Caco-2 (cell line): ENCODE data around the gene FAM174A. TPM values are rescaled to one million over a fixed set of nuclear protein-coding genes. Genes with fewer than 3 reads are reported as not detected.

ENCODE experiments used
- BruUV-seq: library from RNA; stranded (reverse); fragments of 400-500 nt; replicated peaks from 2 replicates; lab custom pipeline; 2021; lab: Mats Ljungman, UMichigan
- CTCF ChIA-PET: fragments of 300-600 bp; sonication (Branson Sonifier 250); formaldehyde crosslinking; loops from one replicate; lab custom pipeline; 2022; ENCODE audit warnings: antibody characterized with exemption; lab: Charles Lee
- POLR2A ChIA-PET: fragments of 300-600 bp; sonication (Branson Sonifier 250); formaldehyde crosslinking; loops from one replicate; lab custom pipeline; 2022; ENCODE audit warnings: antibody characterized with exemption; lab: Charles Lee
- DNase-seq, 2 experiments: peaks; one replicate each; pipeline versions ENCODE4 v3.0.0 to v3.0.0-alpha.2; 2020 to 2022
- H3K27me3 ChIP-seq: replicated peaks from 2 replicates; pipeline ENCODE4 v1.6.0; 2011; ENCODE audit warnings: low read length; ENCODE audit not compliant: control insufficient read depth, insufficient read depth
- H3K36me3 ChIP-seq: 2 replicates; pipeline ENCODE4 v1.5.1; 2011; ENCODE audit warnings: low read length; ENCODE audit not compliant: control insufficient read depth, insufficient read depth
- H3K4me1 ChIP-seq: fragments of 250-450 bp; sonication (Bioruptor Pico); 2 replicates; pipeline ENCODE4 v1.5.1; 2020; ENCODE audit warnings: mild to moderate bottlenecking
- H3K4me3 ChIP-seq: 2 replicates; pipeline ENCODE4 v1.5.1; 2011; ENCODE audit warnings: low read depth, mild to moderate bottlenecking, control low read depth, low read length
- H3K9me3 ChIP-seq: fragments of 250-450 bp; sonication (Bioruptor Pico); 2 replicates; pipeline ENCODE4 v1.5.1; 2020; ENCODE audit warnings: mild to moderate bottlenecking, moderate library complexity
- H3K27ac Mint-ChIP-seq: one replicate; pipeline ENCODE4 v1.8.0; 2022; ENCODE audit warnings: mixed read lengths; ENCODE audit not compliant: unreplicated experiment
- H3K27me3 Mint-ChIP-seq: one replicate; pipeline ENCODE4 v1.8.0; 2022; ENCODE audit warnings: mixed read lengths; ENCODE audit not compliant: insufficient read depth, unreplicated experiment
- H3K36me3 Mint-ChIP-seq: one replicate; pipeline ENCODE4 v1.8.0; 2022; ENCODE audit warnings: mild to moderate bottlenecking, mixed read lengths; ENCODE audit not compliant: insufficient read depth, unreplicated experiment
- H3K4me1 Mint-ChIP-seq: one replicate; pipeline ENCODE4 v1.8.0; 2022; ENCODE audit warnings: low read depth, mixed read lengths; ENCODE audit not compliant: unreplicated experiment
- H3K4me3 Mint-ChIP-seq: one replicate; pipeline ENCODE4 v1.8.0; 2022; ENCODE audit warnings: mild to moderate bottlenecking, moderate library complexity, mixed read lengths; ENCODE audit not compliant: unreplicated experiment
- H3K9me3 Mint-ChIP-seq: one replicate; pipeline ENCODE4 v1.8.0; 2022; ENCODE audit warnings: mixed read lengths; ENCODE audit not compliant: unreplicated experiment
- CTCF ChIP-seq, 2 experiments: fragments of 200-600 bp in 1 of 2; IDR thresholded peaks; 1 replicate in 1 of 2; 2 replicates in 1 of 2; pipeline versions ENCODE4 v1.5.1 to v1.8.0; 2011 to 2022; ENCODE audit warnings: antibody characterized with exemption in 1 of 2, control low read depth in 1 of 2, inconsistent platforms in 1 of 2, low read depth in 1 of 2, low read length in 1 of 2, mild to moderate bottlenecking in 1 of 2, moderate library complexity in 1 of 2; ENCODE audit not compliant: insufficient read depth in 1 of 2, severe bottlenecking in 1 of 2, unreplicated experiment in 1 of 2
- intact Hi-C: fragments of 100-400 bp; cut with micrococcal nuclease; formaldehyde crosslinking; loops from one replicate; pipeline ENCODE4 v1.10.0; 2022; ENCODE audit not compliant: unreplicated experiment
- total RNA-seq: library from RNA; stranded (reverse); gene quantifications from 2 replicates; pipeline ENCODE4 v1.2.3, GENCODE V29; 2022

Gene FAM174A
- total RNA-seq, 1 experiment from 2014 or later: 4.3 TPM

GRCh38 chr5:100575815-100576214 lies 40.6 kb downstream of the FAM174A start:
- no TSS peak for BruUV-seq
- no peaks in the 10 kb centered on the region for H3K27me3 ChIP-seq
- no peak overlapping the region for H3K27ac Mint-ChIP-seq
- H3K9me3 Mint-ChIP-seq: no peaks in the 10 kb centered on the region
- no peaks in the 10 kb centered on the region for H3K4me1 ChIP-seq
- DNase-seq: no peak
- POLR2A ChIA-PET: no interaction called here
- CTCF ChIA-PET: no interaction called here
- H3K36me3 Mint-ChIP-seq: no peaks in the 10 kb centered on the region
- no peaks in the 10 kb centered on the region for H3K36me3 ChIP-seq
- H3K4me3 Mint-ChIP-seq: no peak overlapping the region
- H3K4me3 ChIP-seq: no peak overlapping the region
- H3K4me1 Mint-ChIP-seq: no peaks in the 10 kb centered on the region
- no peak for TF ChIP-seq CTCF (IDR thresholded peaks at IDR 0.05; ENCODE audit: insufficient read depth in 1 of 2, low read depth in 1 of 2, low read length in 1 of 2, severe bottlenecking in 1 of 2, unreplicated experiment in 1 of 2)
- intact Hi-C loops: no loop called here
- H3K27me3 Mint-ChIP-seq: no peaks in the 10 kb centered on the region
- H3K9me3 ChIP-seq: no peaks in the 10 kb centered on the region

DNA sequence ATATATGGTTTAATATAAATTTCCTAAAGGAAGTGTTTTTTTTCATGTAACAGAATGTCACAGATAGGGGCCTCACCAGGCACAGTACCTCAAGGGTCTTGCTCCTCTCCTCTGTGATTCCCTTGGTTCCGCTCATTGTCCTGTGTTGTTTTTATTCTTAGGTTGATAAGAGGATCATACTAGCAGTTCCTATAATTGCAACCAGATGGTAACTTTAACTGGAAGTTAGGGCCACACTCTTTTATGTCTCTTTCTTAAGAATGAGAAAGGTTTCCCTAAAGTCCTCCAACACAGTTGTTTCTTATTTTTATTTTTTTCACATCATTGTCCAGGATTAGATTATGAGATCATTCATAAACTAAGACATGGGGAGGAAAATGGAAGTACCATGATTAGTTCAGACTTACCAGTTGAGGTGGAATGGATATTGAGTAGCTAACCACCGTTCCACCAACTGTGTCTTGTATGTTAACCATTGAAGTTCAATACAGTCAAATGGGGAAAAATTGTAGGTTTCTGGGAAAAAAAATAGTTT lies 41.1 kb downstream of the FAM174A start:
- ChIA-PET POLR2A (no interaction called here), CTCF (no interaction called here)
- no TSS peak for BruUV-seq
- H3K9me3 ChIP-seq: no peaks in the 10 kb centered on the region
- intact Hi-C loops: no loop called here
- no peak for TF ChIP-seq CTCF (IDR thresholded peaks at IDR 0.05; ENCODE audit: insufficient read depth in 1 of 2, low read depth in 1 of 2, low read length in 1 of 2, severe bottlenecking in 1 of 2, unreplicated experiment in 1 of 2)
- Mint-ChIP-seq H3K27me3 (no peaks in the 10 kb centered on the region), H3K4me3 (no peak overlapping the region), H3K4me1 (no peaks in the 10 kb centered on the region), H3K27ac (no peak overlapping the region), H3K36me3 (no peaks in the 10 kb centered on the region), H3K9me3 (no peaks in the 10 kb centered on the region)
- no peak for DNase-seq
- H3K4me3 ChIP-seq: no peak overlapping the region
- H3K4me1 ChIP-seq: no peaks in the 10 kb centered on the region
- no peaks in the 10 kb centered on the region for H3K27me3 ChIP-seq
- H3K36me3 ChIP-seq: no peaks in the 10 kb centered on the region

DNA sequence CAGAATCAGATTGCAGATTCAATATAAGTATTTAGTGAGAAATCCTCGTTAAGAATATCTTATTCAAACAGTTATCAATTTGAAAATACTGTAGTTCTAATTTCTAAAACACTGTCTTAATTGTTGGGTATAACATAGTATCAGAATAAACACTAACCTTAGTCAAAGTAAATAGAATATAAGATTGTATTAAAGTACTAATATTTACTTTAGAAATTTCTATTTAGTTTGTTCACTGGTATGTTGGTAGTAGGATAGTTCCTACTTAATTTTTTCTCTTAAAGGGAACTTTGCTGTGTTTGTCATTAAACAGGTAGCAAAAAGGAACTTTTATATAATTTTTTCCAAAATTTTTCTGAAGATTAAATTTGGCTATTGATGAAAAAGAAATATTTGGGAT lies 42.3 kb downstream of the FAM174A start:
- ChIA-PET POLR2A (no interaction called here), CTCF (no interaction called here)
- H3K9me3 ChIP-seq: no peaks in the 10 kb centered on the region
- no peak for DNase-seq
- H3K9me3 Mint-ChIP-seq: no peaks in the 10 kb centered on the region
- H3K36me3 ChIP-seq: no peaks in the 10 kb centered on the region
- H3K27me3 Mint-ChIP-seq: no peaks in the 10 kb centered on the region
- H3K4me3 Mint-ChIP-seq: no peak overlapping the region
- H3K27me3 ChIP-seq: no peaks in the 10 kb centered on the region
- no peaks in the 10 kb centered on the region for H3K4me1 Mint-ChIP-seq
- intact Hi-C loops: no loop called here
- H3K27ac Mint-ChIP-seq: no peak overlapping the region
- no peak overlapping the region for H3K4me3 ChIP-seq
- TF ChIP-seq CTCF (IDR thresholded peaks at IDR 0.05; ENCODE audit: insufficient read depth in 1 of 2, low read depth in 1 of 2, low read length in 1 of 2, severe bottlenecking in 1 of 2, unreplicated experiment in 1 of 2): no peak
- H3K36me3 Mint-ChIP-seq: no peaks in the 10 kb centered on the region
- BruUV-seq: no TSS peak
- no peaks in the 10 kb centered on the region for H3K4me1 ChIP-seq
